SHP77 (cell line): ENCODE measurements around the gene CITED4.

ENCODE experiments used
- DNase-seq, 2 experiments: peaks; one replicate each; lab custom pipeline; 2025; lab: John Stamatoyannopoulos, UW

The CITED4 gene

GRCh38 chr1:40886318-40887011 is 24.3 kb upstream of the CITED4 start:
- DNase-seq, result no peak

GRCh38 chr1:40884055-40884795 is 22.1 kb upstream of the CITED4 start:
- DNase-seq, result no peak

- DNase-seq, result no peak
These were observed 18.8 kb upstream of the CITED4 start for GRCh38 chr1:40880813-40881549.

GRCh38 chr1:40879482-40880175 is 17.5 kb upstream of the CITED4 start:
- DNase-seq, result no peak

GRCh38 chr1:40878906-40879305 is 16.7 kb upstream of the CITED4 start:
- no peak for DNase-seq

GRCh38 chr1:40877698-40878097 is 15.5 kb upstream of the CITED4 start:
- no peak for DNase-seq

GRCh38 chr1:40876891-40877290 is 14.7 kb upstream of the CITED4 start:
- no peak for DNase-seq

GRCh38 chr1:40876436-40876761 is 14.2 kb upstream of the CITED4 start:
- DNase-seq, result no peak

- no peak for DNase-seq
These were observed 11.8 kb upstream of the CITED4 start for GRCh38 chr1:40873863-40874472.

GRCh38 chr1:40872276-40872675 is 10.1 kb upstream of the CITED4 start:
- DNase-seq, result no peak

- no peak for DNase-seq
These were observed 8.1 kb upstream of the CITED4 start for GRCh38 chr1:40870135-40870728.

- DNase-seq, result no peak
These were observed 6.0 kb upstream of the CITED4 start for GRCh38 chr1:40868051-40868723.

- no peak for DNase-seq
These were observed 749 bp downstream of the CITED4 start for GRCh38 chr1:40861224-40862003.

GRCh38 chr1:40860706-40861223 is 1.4 kb downstream of the CITED4 start:
- no peak for DNase-seq

GRCh38 chr1:40858856-40859416 is 3.2 kb downstream of the CITED4 start:
- DNase-seq, result no peak

- DNase-seq, result no peak
These were observed 4.4 kb downstream of the CITED4 start for GRCh38 chr1:40857737-40858136.

GRCh38 chr1:40856656-40857302 is 5.4 kb downstream of the CITED4 start:
- DNase-seq, result no peak

- DNase-seq, result no peak
These were observed 6.0 kb downstream of the CITED4 start for GRCh38 chr1:40856116-40856515.

GRCh38 chr1:40855513-40855912 is 6.7 kb downstream of the CITED4 start:
- DNase-seq, result no peak
